Activated CD4-positive, alpha-beta T cell treated with anti-CD3 and anti-CD28 coated beads, Interleukin-2, amount 50 U/mL, for 4 hours (primary cell): ENCODE measurements around the gene UMODL1.
"Not testable (repeated sequence)": the region's sequence is repeated elsewhere in the genome, so short reads cannot be mapped to it uniquely, and the experiment has no call there.

Experiments
- DNase-seq, 2 experiments: peaks; one replicate each; pipeline ENCODE4 v3.0.0-alpha.2; 2020

UMODL1 gene

DNA sequence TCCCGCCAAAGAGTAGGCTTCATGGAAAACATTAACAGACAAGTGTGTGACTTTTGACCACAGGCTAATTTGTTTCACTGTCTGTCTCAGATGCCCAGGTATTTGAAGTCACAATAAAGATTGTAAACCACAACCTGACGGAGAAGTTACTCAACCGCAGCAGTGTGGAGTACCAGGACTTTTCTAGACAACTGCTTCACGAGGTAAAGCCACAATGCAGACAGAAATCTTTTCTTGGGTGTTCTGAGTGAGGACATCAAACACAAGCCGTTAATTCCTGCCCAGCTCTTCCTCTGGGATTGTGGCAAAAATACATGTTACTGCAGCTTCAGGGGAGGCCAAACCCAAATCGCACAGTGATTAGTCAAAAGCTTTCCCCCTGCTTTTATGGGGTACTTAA, 31.0 kb downstream of the UMODL1 start:
- no peak for DNase-seq

DNA sequence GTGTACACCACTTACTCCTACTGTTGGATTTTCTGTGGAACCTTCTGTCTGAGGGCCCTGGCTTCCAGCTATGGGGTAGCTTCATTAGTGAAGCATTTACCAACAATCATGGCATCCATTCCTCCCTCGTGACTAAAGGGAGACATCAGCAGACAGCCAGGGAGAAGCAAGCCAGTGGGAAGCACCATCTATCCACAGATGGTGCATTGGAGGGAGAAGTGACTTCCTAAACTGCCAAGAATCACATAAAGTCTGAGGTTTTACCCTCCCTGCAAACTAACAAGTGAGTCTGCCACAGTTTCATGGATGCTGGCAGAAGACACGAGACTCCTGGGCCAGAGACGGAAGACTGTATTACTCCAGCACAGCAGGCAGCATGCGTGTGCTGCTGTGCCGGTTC, 31.4 kb downstream of the UMODL1 start:
- no peak for DNase-seq

DNA sequence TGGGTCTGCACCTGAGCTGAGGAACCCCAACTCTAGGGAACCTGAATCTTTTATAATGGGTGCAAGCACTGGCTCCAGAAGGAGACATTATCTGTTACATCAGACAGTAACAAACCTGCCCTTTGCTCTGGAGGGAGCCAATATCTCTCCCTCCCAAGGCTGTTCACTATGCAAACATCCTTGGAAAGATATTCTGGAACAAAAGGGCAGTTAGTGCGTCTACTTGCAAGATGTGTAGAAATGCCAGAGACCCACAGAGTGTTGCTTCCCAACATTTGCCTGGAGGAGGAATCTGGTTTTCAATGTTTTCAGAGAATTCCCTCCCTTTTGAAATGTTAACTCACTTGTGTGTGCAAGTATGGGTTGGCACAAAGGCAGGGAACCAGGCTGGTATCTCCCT, 31.9 kb downstream of the UMODL1 start:
- no peak for DNase-seq

DNA sequence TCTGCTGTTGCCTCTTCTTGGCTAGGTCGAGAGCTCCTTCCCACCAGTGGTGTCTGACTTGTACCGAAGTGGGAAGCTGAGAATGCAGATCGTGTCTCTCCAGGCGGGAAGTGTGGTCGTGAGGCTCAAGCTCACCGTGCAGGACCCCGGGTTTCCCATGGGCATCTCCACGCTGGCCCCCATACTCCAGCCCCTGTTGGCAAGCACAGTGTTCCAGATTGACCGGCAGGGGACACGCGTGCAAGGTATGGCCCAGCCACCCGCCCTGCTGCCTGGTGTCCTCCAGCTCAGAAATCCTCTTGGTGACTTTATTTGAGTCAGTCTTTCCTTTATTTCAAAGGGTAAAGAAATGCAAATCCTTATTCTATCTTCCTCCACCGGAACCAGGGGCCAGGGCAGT, 32.7 kb downstream of the UMODL1 start:
- DNase-seq, result no peak

DNA sequence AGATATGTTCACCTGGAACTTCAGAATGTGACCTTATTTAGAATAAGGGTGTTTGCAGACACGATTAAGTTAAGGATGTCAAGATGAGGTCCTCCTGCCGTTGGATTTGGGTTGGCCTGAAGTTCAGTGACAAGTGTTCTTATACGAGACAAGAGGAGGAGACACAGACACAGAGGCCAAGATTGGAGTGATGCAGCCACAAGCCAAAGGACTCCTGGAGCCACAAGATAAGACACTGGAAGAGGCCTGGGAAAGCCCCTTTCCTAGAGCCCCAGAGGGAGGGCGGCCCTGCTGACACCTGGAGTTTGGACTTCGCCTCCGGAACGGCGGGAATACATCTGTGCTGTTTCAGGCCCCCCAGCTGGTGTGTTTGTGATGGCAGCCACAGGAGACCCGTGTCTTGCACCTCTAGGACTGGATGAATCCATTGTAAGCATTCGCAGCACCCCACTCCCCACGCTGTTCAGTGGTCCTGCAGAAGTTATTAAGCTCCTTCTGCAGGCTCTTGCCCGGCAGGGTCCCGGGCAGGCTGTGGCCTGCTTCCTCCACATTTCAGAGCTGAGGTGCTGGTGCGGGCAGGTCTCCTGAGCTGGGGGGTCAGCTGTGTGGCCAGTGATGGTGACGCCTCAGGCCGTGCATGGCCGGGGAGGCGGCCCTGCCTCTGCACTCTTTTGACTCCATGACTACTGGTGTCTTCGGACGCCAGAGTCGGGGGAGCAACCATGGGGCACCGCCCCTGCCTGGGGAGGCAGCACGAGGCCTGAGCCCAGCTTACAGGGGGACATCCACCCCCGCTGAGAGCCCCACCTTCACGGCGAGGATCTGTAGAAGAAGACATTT, 34.6 kb downstream of the UMODL1 start:
- DNase-seq, result no peak

DNA sequence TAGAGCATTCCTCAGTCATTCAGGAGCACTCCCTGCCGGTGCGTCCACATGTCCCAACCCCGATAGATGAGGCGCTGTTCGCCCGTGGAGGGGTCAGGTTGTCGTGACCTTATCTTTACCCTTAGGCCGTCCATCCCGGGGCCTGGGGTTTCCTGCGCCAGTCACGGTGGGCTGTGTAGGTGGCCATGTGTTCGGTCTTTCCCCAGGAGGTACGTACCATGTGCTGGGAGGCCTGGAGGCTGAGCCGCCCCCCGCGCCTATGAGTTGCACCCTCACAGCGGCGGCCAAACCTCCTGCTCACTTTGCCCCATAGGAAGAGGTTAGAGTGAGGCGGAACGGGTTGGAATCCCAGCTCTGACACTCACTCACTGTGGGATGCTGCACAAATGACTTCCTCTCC, 35.3 kb downstream of the UMODL1 start:
- DNase-seq, result no peak

DNA sequence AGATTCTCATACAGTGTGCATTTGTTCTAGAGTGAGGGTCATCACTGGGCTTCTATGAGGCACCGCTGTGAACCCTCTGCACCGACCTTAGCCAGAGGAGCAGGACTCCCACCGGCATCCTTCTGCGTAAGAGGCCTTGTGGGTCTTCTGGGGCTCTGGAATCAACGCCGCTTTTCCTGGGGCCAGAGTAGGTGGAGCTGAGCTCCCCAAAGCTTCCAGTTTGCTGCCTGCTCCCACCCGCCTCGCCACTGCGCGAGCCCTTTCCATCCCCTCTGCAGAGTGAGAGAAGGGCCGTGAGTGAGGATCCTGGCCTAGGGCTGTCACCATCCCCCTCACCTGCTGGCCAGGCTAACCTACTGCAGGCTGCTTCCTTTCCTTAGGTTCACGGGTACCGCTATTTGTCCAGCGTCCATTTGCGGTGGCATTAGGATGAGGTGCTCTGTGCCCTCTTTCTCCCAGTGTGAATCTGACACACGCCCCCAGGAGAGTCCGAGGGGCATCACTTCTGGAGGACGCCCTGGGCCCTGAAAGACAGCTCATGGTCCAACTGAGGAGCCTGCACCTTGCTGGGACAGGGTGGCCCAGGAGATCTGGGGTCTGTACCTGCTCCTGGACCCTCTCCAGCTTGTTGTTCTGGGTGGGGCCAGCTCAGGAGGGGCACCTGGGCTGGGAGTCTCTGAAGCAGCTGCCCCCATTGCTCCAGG, 36.2 kb downstream of the UMODL1 start:
- DNase-seq, result no peak

DNA sequence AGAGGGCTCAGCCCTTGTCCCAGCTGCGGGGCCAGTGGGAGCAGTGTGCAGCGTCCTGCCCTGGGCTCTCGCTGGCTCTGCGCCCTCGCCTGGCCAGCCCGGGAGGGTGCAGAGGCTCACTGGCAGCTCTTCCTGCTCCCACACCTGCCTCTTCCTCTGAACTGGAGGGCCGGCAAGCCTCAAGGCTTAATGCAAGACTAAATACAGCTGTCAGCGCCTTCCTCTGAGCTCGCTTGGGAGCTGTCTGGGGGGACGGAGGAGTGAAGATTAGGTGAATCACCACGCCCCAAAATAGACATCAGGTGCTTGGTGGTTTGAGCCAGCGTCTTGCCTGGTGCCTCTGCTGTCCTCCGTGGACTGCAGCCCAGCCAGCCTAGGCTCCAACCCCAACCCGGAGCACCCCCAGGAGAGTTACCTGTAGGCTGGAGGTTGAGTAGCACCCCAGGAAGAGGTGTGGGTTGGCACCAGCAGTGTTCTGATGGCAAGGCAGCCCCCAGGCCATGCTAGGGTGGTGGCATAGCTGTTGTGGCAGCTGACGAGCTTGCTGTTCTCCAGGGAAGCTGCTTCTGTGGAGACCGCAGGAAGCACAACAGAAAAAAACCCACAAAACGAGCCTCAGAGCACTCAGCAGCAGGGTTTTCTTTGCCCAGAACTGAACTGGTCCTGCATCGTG, 36.9 kb downstream of the UMODL1 start:
- DNase-seq, result peak; percentile 52 to 56

DNA sequence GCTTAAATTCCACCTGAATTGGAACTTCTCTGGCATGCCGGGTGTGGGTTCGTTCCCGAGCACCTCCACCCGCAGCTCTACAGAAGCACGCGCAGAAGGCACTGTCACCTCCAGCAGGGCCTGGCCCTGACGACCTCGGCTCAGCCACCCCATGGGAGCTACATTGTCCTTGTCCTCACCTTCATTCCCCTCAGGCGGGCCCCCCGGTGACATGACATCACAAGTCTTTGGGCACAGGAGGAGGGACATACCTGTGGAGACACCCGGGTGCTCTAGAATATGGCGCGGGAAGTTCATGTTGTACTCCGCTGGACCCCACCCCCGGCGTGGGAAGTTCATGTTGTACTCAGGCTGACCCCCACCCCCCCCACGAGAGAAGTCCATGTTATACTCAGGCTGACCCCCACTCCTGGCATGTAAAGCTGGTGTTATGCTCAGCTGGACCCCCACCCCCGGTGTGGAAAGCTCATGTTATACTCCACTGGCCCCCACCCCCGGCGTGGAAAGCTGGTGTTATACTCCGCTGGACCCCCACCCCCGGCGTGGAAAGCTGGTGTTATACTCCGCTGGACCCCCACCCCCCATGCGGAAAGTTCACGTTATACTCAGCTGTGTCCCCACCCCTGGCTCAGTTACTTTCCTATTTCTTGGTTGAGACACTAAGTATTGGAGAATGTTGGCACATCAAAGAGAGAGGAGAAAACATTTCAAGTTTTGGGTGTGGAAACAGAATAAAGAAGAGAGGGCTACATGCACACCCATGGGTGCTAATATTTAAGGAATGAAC, 37.6 kb downstream of the UMODL1 start:
- no peak for DNase-seq

DNA sequence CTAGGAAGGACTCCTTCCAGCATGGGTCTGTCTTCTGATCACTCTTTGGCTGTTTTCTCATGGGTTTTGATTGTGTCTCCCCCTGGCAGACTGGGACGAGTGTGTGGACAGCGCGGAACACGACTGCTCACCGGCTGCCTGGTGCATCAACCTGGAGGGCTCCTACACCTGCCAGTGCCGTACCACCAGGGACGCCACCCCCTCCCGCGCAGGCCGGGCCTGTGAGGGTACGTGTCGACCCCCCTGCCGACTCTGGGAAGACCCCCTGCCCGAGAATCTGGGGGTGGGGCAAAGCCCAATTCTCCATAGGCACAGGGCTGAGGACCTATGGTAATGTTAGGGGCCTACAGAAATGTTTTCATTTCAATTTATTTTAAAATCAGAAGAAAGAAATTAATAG, 38.4 kb downstream of the UMODL1 start:
- no peak for DNase-seq

DNA sequence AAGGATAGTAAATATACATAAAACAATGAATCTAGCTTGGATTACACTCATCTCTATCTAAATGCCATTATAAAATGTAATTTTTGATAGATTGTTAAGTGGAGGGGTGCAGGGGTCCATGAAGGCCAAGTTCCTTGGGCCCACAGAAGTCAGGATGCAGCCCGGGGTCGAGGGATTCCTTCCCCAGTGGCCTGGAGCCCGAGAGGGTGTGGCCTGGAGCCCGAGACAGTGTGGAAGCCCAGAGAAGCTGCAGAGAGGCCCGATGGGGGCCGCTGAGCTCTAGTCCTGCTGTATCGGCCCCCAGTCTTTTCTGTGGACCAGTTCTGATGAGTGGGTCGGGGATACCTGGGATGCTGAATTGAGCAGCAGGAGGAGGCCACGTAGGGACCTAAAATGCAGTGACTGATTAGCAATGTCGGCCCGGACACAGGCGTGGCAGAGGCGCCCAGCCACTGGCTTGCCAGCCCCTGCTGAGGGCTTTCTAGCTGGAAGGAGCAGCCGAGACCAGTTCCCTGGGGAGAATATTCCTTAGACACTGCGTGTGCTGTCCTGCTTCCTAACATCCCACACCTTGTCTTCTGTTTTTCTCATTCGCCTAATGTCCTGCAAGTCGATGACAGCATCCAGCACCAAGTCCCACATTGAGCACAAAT, 38.9 kb downstream of the UMODL1 start:
- no peak for DNase-seq

DNA sequence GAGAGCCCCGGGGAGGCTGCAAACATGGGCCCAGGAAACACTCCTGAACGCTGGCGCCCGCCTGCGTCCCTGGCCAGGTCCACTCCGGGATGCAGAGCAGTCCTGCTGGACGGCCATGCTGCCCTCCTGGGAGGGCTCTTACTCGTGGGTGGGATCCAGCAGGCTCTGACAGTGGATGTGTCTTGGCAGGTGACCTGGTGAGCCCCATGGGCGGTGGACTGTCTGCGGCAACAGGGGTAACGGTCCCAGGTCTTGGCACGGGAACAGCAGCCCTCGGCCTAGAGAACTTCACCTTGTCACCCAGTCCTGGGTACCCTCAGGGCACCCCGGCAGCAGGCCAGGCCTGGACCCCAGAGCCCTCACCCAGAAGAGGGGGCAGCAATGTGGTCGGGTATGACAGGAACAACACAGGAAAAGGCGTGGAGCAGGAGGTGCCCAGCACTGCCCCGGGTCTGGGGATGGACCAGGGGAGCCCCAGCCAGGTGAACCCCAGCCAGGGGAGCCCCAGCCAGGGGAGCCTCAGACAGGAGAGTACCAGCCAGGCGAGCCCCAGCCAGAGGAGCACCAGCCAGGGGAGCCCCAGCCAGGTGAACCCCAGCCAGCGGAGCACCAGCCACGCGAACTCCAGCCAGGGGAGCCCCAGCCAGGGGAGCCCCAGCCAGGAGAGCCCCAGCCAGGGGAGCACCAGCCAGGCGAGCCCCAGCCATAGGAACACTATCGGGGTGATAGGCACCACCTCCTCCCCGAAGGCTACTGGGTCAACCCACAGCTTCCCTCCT, 39.8 kb downstream of the UMODL1 start:
- no peak for DNase-seq

DNA sequence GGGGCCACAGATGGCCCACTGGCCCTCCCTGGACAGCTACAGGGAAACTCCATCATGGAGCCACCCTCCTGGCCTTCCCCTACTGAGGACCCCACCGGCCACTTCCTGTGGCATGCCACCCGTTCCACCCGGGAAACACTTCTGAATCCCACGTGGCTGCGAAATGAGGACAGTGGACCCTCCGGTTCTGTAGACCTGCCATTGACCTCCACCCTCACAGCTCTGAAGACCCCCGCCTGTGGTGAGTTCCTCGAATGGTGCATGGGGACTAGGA, 40.3 kb downstream of the UMODL1 start:
- no peak for DNase-seq

DNA sequence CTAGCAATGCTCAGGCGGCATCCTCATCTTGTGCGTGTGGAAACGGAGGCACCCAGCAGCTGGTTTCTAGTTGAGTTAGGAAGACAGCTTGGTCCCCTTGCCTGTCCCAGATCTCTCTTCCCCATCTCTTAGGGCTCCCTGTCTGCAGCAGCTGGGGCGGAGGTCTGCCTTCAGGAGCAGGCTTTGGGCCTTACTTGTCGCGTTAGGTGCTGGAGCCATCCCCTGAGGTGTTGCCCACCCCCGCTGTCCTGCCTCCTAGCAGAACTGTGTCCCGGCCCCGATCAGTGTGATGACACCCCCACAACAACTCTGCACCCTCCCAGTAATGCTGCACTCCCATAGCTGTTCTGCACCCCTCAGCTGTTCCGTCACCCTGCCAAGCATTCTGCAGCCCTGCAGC, 40.7 kb downstream of the UMODL1 start:
- DNase-seq, result no peak

DNA sequence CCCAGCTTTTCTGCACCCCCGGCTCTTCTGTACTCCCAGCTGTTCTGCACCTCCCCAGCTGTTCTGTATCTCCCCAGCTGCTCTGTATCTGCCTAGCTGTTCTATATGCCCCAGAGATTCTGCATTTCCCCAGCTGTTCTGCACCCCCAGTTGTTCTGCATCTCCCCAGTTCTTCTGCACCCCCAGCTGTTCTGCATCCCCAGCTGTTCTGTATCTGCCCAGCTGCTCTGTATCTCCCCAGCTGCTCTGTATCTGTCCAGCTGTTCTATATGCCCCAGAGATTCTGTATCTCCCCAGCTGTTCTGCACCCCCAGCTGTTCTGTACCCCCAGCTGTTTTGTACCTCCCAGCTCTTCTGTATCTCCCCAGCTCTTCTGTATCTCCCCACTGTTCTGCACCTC, 41.1 kb downstream of the UMODL1 start:
- DNase-seq, result no peak

DNA sequence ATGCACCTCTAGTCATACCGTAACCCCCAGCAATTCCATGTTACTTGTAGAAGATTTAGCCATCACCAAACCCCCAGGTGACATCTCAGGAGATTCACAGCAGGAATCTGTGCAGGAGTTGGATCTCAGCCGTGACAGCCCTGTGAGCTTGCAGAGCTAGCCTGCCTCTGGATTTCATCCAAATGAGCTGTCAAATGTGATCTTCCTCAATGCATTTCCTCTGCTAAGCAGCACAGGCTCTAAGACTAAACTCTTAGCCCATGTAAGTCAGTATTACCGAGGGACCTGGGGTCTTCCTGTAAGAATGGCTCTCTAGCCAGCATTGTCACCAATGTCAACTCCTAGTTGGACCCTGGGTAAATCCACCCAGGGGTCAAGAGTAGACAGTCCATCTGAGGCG, 41.7 kb downstream of the UMODL1 start:
- DNase-seq, result no peak

DNA sequence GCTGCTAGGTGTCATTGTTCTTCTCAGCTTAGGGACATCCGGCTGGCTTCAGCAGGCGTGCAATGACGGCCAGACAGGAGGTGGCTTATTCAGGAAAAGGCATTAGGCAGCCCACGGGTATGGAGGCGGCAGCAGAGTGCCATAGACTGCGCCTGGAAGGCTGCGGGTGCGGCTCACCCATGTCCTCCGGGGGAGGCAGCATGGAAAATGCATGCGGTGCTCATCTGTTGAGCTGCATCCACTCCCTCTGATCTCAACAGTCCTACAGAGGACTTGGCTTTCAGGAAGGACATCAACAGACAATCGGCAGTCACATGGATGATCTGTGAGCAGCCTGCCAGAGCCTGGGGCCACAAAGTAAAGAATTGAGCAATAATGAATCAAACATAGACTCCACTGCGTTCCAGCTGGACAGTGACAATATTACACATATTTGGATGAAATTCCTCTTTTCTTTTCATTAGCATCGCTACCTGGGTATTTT, 42.9 kb downstream of the UMODL1 start:
- DNase-seq, result no peak

DNA sequence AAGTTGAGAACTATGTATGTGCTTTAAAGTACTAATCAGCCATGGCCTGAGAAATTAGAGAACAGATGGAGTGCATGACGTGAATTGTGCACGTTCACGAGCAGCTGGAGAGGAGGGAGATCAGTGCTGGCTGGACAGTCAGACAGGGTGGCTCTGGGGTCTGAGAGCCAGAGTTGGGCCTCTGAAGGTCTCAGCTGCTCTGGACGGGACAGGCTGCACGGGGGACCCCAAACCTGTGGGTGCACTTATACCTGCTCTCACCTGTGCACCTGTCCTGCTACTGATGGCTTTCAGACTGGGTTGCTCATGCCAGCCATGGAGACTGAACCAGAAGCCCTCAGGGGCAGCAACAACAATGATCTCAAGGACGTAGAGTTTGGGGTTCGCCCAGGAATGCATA, 43.5 kb downstream of the UMODL1 start:
- DNase-seq, result no peak

DNA sequence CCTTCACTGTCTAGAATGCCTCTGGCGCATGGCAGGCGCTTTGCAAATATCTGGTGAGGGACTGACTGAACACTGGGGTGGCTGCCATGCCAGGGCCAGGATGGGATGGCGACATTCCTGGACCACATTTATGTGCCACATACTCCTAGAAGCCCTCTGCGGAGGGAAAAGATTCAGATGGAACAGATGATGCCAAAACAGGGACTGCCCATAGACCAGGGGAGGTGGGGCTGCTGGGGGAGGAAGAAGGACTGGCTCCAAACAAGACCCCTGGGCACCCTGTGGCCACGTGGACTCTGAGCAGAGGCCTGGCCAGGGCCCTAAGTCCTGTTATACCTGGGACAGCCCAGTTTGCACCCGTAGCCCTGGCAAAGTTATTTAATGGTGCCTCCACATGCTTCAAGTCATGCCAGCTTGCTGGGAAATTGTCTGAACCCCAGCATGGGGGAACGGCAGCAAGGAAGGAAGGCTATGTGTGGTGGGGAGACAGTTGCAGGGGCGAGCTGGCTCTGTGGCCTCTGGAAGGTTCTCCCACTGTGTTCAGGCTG, 44.1 kb downstream of the UMODL1 start:
- DNase-seq, result no peak

DNA sequence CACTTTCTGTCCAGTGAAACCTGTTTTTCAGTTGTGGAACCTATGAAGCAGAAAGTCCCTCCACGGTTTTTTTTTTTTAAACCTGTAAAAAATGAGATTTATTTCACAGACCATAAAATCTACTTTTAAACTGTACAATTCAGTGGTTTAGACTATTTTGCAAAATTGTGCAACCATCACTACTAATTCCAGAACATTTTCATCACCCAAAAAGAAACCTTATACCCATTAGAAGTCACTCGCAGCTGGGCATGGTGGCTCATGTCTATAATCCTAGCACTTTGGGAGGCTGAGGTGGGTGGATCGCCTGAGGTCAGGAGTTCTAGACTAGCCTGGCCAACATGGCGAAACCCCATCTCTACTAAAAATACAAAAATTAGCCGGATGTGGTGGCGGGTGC, 45.4 kb downstream of the UMODL1 start:
- not testable (repeated sequence) for DNase-seq

DNA sequence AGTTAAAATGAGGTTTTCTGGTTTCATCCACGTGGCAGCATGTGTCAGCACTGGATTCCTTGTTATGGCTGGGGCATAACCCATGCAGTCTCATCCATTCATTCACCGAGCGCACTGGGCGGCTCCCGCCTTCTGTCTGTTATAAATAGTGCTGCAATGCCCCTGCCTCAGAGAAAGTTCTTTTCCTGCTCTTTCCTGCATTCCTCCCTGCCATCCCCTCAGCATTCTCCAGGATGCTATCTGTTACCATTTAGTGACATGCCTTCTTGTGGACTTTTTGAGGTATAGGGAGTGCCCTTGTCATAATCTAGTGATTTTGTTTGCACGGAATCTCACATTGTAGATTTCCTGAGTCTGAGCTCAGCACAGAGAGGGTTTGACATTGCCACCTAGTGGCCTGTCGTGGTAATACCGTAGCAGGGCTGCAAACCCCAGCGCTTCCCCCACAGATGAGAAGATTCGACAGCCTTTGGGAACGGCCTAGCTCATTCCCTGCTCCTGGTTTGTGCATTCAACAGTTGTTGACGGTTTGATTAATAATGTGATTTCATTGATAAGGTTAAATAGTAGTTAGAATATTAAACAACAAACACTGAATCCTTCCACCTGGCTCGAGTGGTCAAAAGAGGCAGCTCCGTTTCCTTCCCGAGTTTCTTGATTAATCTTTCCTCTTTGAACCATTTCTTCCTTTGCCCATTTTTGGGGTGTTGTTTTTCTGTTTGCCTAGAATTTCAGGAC, 46.3 kb downstream of the UMODL1 start:
- DNase-seq, result peak; percentile 64 to 76
